Esophagus muscularis mucosa (tissue), 4 donors: ENCODE data around the gene TP53RK.

ENCODE experiments used
- EP300 ChIP-seq: sonication (generic); formaldehyde crosslinking; IDR thresholded peaks from one replicate; pipeline ENCODE4 v1.6.1; 2017; ENCODE audit warnings: antibody characterized with exemption
- POLR2A ChIP-seq: fragments of 450-650 bp; IDR thresholded peaks from one replicate; pipeline ENCODE4 v1.6.1; 2017; ENCODE audit warnings: antibody characterized with exemption, moderate library complexity, mild to moderate bottlenecking, low read depth
- POLR2AphosphoS5 ChIP-seq, 2 donors: sonication (generic); formaldehyde crosslinking; IDR thresholded peaks; one replicate each; pipeline ENCODE4 v1.6.1; 2017; ENCODE audit warnings: antibody characterized with exemption in 2 of 2
- TF ChIP-seq, protein P1 (sequence below), 3 experiments: fragments of 200-600 bp in 2 of 3; fragments of 450-650 bp in 1 of 3; sonication (generic) in 2 of 3; IDR thresholded peaks; one replicate each; pipeline ENCODE4 v1.5.1; 2017 to 2019; ENCODE audit warnings: antibody characterized with exemption in 3 of 3, mild to moderate bottlenecking in 2 of 3, moderate library complexity in 1 of 3

GRCh38 chr20:46660487-46660886 lies 28.8 kb downstream of the TP53RK start:
- TF ChIP-seq, protein P1, sequence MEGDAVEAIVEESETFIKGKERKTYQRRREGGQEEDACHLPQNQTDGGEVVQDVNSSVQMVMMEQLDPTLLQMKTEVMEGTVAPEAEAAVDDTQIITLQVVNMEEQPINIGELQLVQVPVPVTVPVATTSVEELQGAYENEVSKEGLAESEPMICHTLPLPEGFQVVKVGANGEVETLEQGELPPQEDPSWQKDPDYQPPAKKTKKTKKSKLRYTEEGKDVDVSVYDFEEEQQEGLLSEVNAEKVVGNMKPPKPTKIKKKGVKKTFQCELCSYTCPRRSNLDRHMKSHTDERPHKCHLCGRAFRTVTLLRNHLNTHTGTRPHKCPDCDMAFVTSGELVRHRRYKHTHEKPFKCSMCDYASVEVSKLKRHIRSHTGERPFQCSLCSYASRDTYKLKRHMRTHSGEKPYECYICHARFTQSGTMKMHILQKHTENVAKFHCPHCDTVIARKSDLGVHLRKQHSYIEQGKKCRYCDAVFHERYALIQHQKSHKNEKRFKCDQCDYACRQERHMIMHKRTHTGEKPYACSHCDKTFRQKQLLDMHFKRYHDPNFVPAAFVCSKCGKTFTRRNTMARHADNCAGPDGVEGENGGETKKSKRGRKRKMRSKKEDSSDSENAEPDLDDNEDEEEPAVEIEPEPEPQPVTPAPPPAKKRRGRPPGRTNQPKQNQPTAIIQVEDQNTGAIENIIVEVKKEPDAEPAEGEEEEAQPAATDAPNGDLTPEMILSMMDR (IDR thresholded peaks at IDR 0.05) = no peak
- no peak for TF ChIP-seq POLR2A
- no peak for TF ChIP-seq EP300
- TF ChIP-seq POLR2AphosphoS5 (IDR thresholded peaks at IDR 0.05) = no peak
